SK-N-SH (cell line): Measurements from ENCODE around the gene OSBPL5.

Experiments
- GATA2 ChIP-seq: sonication (generic); formaldehyde crosslinking; IDR thresholded peaks from 2 replicates; pipeline ENCODE4 v1.5.0; 2020; ENCODE audit warnings: mild to moderate bottlenecking, missing genetic modification reagents
- IRF3 ChIP-seq: fragments of 150-350 bp; IDR thresholded peaks from 2 replicates; pipeline ENCODE4 v1.6.1; 2016; ENCODE audit warnings: mild to moderate bottlenecking, low read depth, low read length

GRCh38 chr11:3081386-3081751 lies 83.7 kb downstream of the OSBPL5 start:
- TF ChIP-seq IRF3: no peak
- TF ChIP-seq GATA2 (CRISPR knock-in tag): no peak
